Testis (tissue), 3 donors: ENCODE results near the gene GNLY. TPM values are rescaled to one million over a fixed set of nuclear protein-coding genes. Genes with fewer than 3 reads are reported as not detected.

Source experiments
- DNase-seq: peaks from one replicate; pipeline ENCODE4 v3.0.0-alpha.2; 2019
- H3K27ac ChIP-seq, 2 donors: fragments of 200-600 bp; sonication (generic); one replicate each; pipeline ENCODE4 v1.5.1; 2019
- H3K27me3 ChIP-seq: fragments of 200-600 bp; sonication (generic); one replicate; pipeline ENCODE4 v1.5.1; 2019
- H3K36me3 ChIP-seq: fragments of 200-600 bp; sonication (generic); one replicate; pipeline ENCODE4 v1.5.1; 2017; ENCODE audit warnings: low read depth; ENCODE audit errors: missing control alignments
- H3K4me1 ChIP-seq: fragments of 200-600 bp; sonication (generic); one replicate; pipeline ENCODE4 v1.5.1; 2019
- H3K4me3 ChIP-seq, 2 donors: fragments of 200-600 bp; sonication (generic); one replicate each; pipeline ENCODE4 v1.5.1; 2017 to 2019
- H3K9me3 ChIP-seq: fragments of 200-600 bp; sonication (generic); one replicate; pipeline ENCODE4 v1.5.1; 2017
- POLR2A ChIP-seq: fragments of 450-650 bp; IDR thresholded peaks from one replicate; pipeline ENCODE4 v1.6.1; 2017; ENCODE audit warnings: antibody characterized with exemption, mild to moderate bottlenecking, moderate library complexity
- WGBS, 2 donors: methylation state at CpG; one replicate each; pipeline ENCODE4 v1.1.5; 2018; 5-methylcytosine and 5-hydroxymethylcytosine counted together
- intact Hi-C: fragments of 100-400 bp; cut with DNase I; formaldehyde crosslinking; loops from one replicate; pipeline ENCODE4 v1.15.1; 2023; ENCODE audit warnings: low total_unique reads
- polyA plus RNA-seq: library from polyadenylated mRNA; stranded (reverse); fragments of 350-450 nt; fragmentation: Illumina TruSeq; extraction: RNeasy Lipid Tissue Mini Kit (QIAGEN cat#74804); gene quantifications from one replicate; pipeline ENCODE4 v1.2.3, GENCODE V29; 2014; ENCODE audit warnings: low read depth, low replicate concordance; ENCODE audit not compliant: insufficient read depth
- total RNA-seq, 2 donors: library from RNA; depleted of rRNA; stranded (reverse); fragments of >200 nt; gene quantifications; one replicate each; pipeline ENCODE4 v1.2.3, GENCODE V29; 2016
- TF ChIP-seq, protein P1 (sequence below), 3 experiments: fragments of 450-650 bp in 2 of 3; fragments of 200-600 bp in 1 of 3; sonication (generic) in 1 of 3; IDR thresholded peaks; one replicate each; pipeline ENCODE4 v1.5.1; 2016 to 2019; ENCODE audit warnings: antibody characterized with exemption in 3 of 3, mild to moderate bottlenecking in 2 of 3, moderate library complexity in 1 of 3

Gene GNLY
- total and polyA plus RNA-seq, 3 donors from 2014 or later = 0.43 to 2.6 (median 2.2) TPM

DNA sequence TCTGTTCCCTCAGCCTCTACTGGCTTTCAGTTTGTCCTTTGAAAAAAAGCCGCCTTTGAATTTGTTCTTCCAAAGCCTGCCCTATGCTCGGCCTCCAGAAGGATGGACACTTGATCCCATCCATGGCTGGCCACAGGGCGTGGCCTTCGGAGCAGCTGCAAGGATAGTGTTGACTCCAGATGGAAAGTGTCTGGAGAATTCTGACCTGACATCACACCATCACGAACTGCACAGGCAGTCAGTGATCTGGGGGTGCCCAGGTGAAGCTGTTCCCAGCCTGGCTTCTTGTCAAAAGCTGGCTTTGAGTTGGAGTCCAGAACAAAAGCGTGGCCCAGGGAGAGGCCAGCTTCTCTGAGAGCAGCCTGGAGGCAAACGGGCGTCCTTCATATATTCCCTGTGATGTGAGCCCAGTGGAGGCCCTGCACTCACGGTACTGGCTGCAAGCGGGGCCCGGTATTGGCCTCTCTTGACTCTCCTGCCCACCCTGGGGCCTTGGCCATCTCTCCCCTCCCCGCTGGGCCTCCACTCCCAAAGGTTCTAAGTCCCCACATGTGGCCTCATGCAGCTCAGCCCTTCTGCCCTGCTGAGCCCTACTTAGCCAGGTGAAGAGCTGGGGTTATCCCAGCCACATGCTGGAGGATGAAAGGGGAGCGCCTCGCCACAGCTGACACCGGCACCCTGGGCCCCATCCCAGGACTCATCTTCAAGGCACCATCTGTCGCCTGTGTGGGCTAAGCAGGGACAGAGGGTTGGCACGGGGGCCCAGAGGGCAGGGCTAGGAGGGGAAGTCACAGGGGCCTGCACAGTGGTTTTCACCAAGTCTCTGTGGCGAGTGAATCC, 39.2 kb downstream of the GNLY start:
- H3K27ac ChIP-seq = no peak overlapping the region
- no peaks in the 10 kb centered on the region for H3K36me3 ChIP-seq
- TF ChIP-seq, protein P1, sequence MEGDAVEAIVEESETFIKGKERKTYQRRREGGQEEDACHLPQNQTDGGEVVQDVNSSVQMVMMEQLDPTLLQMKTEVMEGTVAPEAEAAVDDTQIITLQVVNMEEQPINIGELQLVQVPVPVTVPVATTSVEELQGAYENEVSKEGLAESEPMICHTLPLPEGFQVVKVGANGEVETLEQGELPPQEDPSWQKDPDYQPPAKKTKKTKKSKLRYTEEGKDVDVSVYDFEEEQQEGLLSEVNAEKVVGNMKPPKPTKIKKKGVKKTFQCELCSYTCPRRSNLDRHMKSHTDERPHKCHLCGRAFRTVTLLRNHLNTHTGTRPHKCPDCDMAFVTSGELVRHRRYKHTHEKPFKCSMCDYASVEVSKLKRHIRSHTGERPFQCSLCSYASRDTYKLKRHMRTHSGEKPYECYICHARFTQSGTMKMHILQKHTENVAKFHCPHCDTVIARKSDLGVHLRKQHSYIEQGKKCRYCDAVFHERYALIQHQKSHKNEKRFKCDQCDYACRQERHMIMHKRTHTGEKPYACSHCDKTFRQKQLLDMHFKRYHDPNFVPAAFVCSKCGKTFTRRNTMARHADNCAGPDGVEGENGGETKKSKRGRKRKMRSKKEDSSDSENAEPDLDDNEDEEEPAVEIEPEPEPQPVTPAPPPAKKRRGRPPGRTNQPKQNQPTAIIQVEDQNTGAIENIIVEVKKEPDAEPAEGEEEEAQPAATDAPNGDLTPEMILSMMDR (IDR thresholded peaks at IDR 0.05) = no peak
- no peak for TF ChIP-seq POLR2A
- WGBS, 2 donors = 88 to 92% methylated on average over 15 to 18 of the region's 18 CpGs
- peaks cover 3% of the 10 kb centered on the region for H3K4me1 ChIP-seq
- intact Hi-C loops = no loop called here
- H3K27me3 ChIP-seq = no peaks in the 10 kb centered on the region
- H3K9me3 ChIP-seq = no peaks in the 10 kb centered on the region
- DNase-seq = no peak
- no peak overlapping the region for H3K4me3 ChIP-seq

DNA sequence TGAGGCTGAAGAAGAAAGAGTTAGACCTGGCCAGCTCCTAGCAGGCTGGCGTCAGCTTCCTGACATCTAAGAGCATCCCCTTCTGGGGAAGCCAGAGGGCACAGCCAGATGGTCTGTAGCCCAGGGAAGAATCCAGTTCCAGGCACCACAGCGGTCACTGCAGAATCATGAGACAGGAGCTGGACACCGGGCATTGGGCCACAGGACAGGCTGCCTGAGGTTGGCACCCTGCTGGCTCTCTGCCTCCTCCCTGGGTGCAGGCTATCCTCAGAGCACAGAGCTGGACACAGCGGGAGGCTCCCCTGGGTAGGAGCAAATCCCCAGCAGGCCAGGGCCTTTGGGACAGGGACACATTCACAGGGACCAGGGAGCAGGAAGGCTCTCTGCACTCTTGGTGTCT, 39.9 kb downstream of the GNLY start:
- intact Hi-C loops = no loop called here
- Histone ChIP-seq H3K27me3 (no peaks in the 10 kb centered on the region), H3K4me3 (no peak overlapping the region), H3K9me3 (no peaks in the 10 kb centered on the region), H3K4me1 (no peaks in the 10 kb centered on the region), H3K36me3 (no peaks in the 10 kb centered on the region), H3K27ac (no peak overlapping the region)
- no peak for DNase-seq
- WGBS, 2 donors = 94 to 100% methylated on average over 3 to 4 of the region's 4 CpGs
- TF ChIP-seq, protein P1 (IDR thresholded peaks at IDR 0.05) = no peak
- no peak for TF ChIP-seq POLR2A

DNA sequence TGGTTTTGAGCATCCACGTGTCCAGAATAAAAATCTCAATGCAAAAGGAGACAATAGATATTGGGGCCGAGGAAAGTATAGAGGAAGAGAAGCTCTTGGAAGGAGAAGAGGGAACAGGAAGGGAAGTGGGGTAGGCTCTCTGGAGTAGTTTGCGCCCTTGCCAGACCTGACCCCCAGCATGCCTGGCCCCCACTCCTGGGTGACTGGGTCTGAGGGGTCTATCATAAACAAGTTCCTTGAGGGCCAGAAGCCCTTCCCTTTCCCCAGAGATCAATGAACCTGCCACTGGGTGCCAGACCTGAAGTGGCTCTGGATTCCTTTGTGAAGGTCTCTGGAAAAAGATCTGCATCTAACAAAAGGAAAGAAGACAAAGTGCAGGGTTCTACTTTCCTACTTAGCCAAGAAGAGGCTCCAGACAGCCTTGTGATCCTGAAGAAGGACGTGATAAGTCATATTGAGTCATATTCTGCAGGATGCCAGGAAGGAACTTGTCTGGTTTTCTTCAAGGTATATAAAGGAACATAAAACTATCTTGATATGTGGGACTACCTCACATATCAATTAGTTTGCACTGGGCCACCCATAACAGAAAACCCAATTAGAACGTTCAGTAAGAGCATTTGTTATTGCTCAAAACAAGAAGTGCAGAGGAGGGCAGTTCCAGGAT, 40.9 kb downstream of the GNLY start:
- Histone ChIP-seq H3K27ac (no peak overlapping the region), H3K4me3 (no peak overlapping the region), H3K4me1 (no peaks in the 10 kb centered on the region), H3K36me3 (no peaks in the 10 kb centered on the region), H3K27me3 (no peaks in the 10 kb centered on the region), H3K9me3 (no peaks in the 10 kb centered on the region)
- intact Hi-C loops = loop anchor here (5.0 kb wide), 1 partner anchor 57 kb away; no protein-coding TSS in a partner anchor
- no peak for DNase-seq
- no peak for TF ChIP-seq POLR2A
- TF ChIP-seq, protein P1 (IDR thresholded peaks at IDR 0.05) = no peak
- 88 to 90% methylated on average over 5 of the region's 5 CpGs for WGBS, 2 donors

DNA sequence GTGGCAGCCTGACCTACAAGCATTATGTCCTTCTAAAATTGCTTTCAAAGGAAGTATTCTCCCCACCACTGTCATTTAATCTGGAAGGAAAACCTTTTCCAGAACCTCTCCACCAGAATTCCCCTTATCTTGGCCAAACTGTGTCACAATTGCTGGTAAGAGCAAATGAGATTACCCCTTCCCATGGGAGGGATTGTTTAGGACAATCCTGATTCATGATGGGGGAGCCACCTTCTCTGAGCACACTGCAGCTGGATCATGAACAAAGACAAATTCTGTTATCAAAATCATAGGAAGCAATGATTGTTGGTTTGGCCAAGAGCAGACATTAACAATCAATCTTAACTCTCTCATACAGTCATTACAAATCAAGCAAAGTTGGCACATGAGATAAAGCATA, 41.5 kb downstream of the GNLY start:
- no peaks in the 10 kb centered on the region for H3K36me3 ChIP-seq
- intact Hi-C loops = loop anchor here (5.0 kb wide), 1 partner anchor 57 kb away; no protein-coding TSS in a partner anchor
- H3K27me3 ChIP-seq = no peaks in the 10 kb centered on the region
- no peaks in the 10 kb centered on the region for H3K9me3 ChIP-seq
- H3K4me1 ChIP-seq = no peaks in the 10 kb centered on the region
- H3K4me3 ChIP-seq = no peak overlapping the region
- TF ChIP-seq POLR2A = no peak
- TF ChIP-seq, protein P1 (IDR thresholded peaks at IDR 0.05) = no peak
- no peak for DNase-seq
- no peak overlapping the region for H3K27ac ChIP-seq
